ENCODE measurements around the gene CNPY4.

The CNPY4 gene

DNA sequence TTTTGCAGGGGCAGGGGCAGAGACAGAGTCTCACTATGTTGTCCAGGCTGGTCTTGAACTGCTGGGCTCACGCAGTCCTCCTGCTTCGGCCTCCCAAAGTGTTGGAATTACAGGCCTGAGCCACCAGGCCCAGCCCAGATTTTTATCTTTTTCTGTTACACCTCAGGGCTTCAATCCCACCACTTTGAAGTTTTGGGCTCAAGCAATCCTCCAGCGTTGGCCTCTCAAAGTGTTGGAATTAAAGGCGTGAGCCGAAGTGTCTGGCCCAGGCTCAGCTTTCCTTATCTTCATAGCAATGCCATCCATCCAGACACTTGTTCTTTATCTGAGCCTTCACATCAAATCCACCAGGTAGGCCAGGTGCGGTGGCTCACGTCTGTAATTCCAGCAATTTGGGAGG is 4.4 kb upstream of the CNPY4 start:
- Histone ChIP-seq H3K36me3 (peaks cover 41% of the 10 kb centered on the region), H3K4me3 (ENCODE audit: low read depth in 1 of 2, low read length in 1 of 2) (no peak overlapping the region), H3K27ac (no peak overlapping the region), H3K4me1 (ENCODE audit: control insufficient read depth in 1 of 2, insufficient read depth in 1 of 2, low read depth in 1 of 2, low read length in 1 of 2) (peaks cover 14 to 16% of the 10 kb centered on the region in 2 experiments), H3K9me3 (no peaks in the 10 kb centered on the region), H3K27me3 (no peaks in the 10 kb centered on the region)
- no peak for TF ChIP-seq CTCF (IDR thresholded peaks at IDR 0.05)

GRCh38 chr7:100118388-100119071 is 904 bp upstream of the CNPY4 start:
- H3K36me3 ChIP-seq, result peaks cover 6% of the 10 kb centered on the region
- peak overlapping the region; percentile 83 to 86 for H3K4me3 ChIP-seq (ENCODE audit: low read depth in 1 of 2, low read length in 1 of 2)
- H3K4me1 ChIP-seq (ENCODE audit: control insufficient read depth in 1 of 2, insufficient read depth in 1 of 2, low read depth in 1 of 2, low read length in 1 of 2), result peaks cover 22 to 23% of the 10 kb centered on the region in 2 experiments
- H3K27me3 ChIP-seq, result no peaks in the 10 kb centered on the region
- peak overlapping the region; percentile 88 for H3K27ac ChIP-seq
- TF ChIP-seq CTCF (IDR thresholded peaks at IDR 0.05), result no peak
- H3K9me3 ChIP-seq, result no peaks in the 10 kb centered on the region

GRCh38 chr7:100119970-100120732 is 717 bp downstream of the CNPY4 start:
- H3K4me1 ChIP-seq (ENCODE audit: control insufficient read depth in 1 of 2, insufficient read depth in 1 of 2, low read depth in 1 of 2, low read length in 1 of 2), result peaks cover 33 to 34% of the 10 kb centered on the region in 2 experiments
- TF ChIP-seq CTCF (IDR thresholded peaks at IDR 0.05), result no peak
- peak overlapping the region; percentile 83 to 86 for H3K4me3 ChIP-seq (ENCODE audit: low read depth in 1 of 2, low read length in 1 of 2)
- H3K27me3 ChIP-seq, result no peaks in the 10 kb centered on the region
- no peaks in the 10 kb centered on the region for H3K9me3 ChIP-seq
- H3K36me3 ChIP-seq, result no peaks in the 10 kb centered on the region
- H3K27ac ChIP-seq, result peak overlapping the region; percentile 88

DNA sequence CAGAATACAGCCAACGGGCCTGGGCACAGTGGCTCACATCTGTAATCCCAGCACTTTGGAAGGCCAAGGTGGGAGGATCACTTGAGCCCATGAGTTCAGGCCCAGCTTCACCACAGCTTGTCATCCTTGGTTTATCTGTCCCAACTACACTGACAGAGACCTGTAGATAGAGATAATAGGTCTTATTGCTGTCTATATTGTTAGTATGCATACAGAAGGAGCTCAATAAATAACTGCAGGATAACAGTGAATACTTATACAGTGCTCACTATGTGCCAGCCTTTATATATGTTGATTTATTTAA is 1.3 kb downstream of the CNPY4 start:
- Histone ChIP-seq H3K9me3 (no peaks in the 10 kb centered on the region), H3K4me1 (ENCODE audit: control insufficient read depth in 1 of 2, insufficient read depth in 1 of 2, low read depth in 1 of 2, low read length in 1 of 2) (peaks cover 38 to 39% of the 10 kb centered on the region in 2 experiments), H3K36me3 (no peaks in the 10 kb centered on the region), H3K4me3 (ENCODE audit: low read depth in 1 of 2, low read length in 1 of 2) (no peak overlapping the region), H3K27me3 (no peaks in the 10 kb centered on the region), H3K27ac (peak overlapping the region; percentile 88)
- TF ChIP-seq CTCF (IDR thresholded peaks at IDR 0.05), result no peak

DNA sequence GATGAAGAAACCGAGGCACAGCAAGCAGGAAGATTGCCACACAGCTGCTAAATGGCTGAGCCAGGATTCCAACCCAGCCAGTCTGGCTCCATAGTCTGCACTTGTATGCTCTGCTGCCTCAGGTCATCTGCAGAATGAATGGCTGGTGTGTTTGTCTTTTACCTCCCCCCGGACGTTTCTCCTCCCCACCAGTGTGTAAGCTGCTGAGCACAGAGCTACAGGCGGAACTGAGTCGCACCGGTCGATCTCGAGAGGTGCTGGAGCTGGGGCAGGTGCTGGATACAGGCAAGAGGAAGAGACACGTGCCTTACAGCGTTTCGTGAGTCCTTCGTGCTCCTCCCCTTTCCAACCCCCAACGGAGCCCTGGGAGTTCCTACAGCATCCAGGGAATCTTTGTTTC is 2.6 kb downstream of the CNPY4 start:
- TF ChIP-seq CTCF (IDR thresholded peaks at IDR 0.05), result no peak
- H3K27ac ChIP-seq, result no peak overlapping the region
- no peak overlapping the region for H3K4me3 ChIP-seq (ENCODE audit: low read depth in 1 of 2, low read length in 1 of 2)
- no peaks in the 10 kb centered on the region for H3K36me3 ChIP-seq
- H3K4me1 ChIP-seq (ENCODE audit: control insufficient read depth in 1 of 2, insufficient read depth in 1 of 2, low read depth in 1 of 2, low read length in 1 of 2), result peaks cover 45 to 50% of the 10 kb centered on the region in 2 experiments
- no peaks in the 10 kb centered on the region for H3K9me3 ChIP-seq
- H3K27me3 ChIP-seq, result no peaks in the 10 kb centered on the region

Data from neutrophil (primary cell).